Vagina (tissue), 2 donors: ENCODE measurements around the gene USE1.

ENCODE experiments used
- POLR2AphosphoS5 ChIP-seq, 2 donors: sonication (generic); formaldehyde crosslinking; IDR thresholded peaks; one replicate each; pipeline ENCODE4 v1.9.0; 2017; ENCODE audit warnings: antibody characterized with exemption in 2 of 2, mild to moderate bottlenecking in 2 of 2, low read depth in 1 of 2; ENCODE audit not compliant: insufficient read depth in 1 of 2
- TF ChIP-seq, protein P1 (sequence below), 3 experiments: fragments of 450-650 bp in 2 of 3; fragments of 200-600 bp in 1 of 3; sonication (generic) in 1 of 3; IDR thresholded peaks; one replicate each; pipeline ENCODE4 v1.5.1; 2017 to 2019; ENCODE audit warnings: antibody characterized with exemption in 3 of 3, mild to moderate bottlenecking in 2 of 3, moderate library complexity in 2 of 3

DNA sequence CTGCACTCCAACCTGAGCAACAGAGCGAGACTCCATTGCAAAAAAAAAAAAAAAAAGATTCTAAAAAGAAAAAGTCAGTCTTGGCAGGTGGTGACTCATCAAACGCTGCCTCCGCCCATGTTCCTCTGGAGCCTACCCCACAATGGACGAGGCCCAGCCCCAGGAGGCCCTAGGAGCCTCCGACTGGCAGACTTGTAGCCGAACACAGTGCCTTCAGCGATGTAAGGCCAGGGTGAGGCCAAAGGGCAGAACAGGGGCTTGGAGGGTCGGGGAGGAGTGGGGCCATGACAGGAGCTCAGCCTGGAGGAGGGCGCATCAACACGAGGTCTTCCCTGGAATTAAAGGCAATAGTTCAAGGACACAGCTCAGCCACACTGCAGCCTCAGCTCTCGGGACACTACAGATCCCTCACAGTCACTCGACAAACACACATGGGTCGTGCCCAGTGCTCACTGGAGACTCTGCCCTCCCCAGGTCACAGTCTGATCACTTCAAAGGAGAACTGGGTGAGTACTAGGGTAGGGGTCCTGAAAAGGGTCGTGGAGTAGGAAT, 5.1 kb downstream of the USE1 start:
- TF ChIP-seq, protein P1, sequence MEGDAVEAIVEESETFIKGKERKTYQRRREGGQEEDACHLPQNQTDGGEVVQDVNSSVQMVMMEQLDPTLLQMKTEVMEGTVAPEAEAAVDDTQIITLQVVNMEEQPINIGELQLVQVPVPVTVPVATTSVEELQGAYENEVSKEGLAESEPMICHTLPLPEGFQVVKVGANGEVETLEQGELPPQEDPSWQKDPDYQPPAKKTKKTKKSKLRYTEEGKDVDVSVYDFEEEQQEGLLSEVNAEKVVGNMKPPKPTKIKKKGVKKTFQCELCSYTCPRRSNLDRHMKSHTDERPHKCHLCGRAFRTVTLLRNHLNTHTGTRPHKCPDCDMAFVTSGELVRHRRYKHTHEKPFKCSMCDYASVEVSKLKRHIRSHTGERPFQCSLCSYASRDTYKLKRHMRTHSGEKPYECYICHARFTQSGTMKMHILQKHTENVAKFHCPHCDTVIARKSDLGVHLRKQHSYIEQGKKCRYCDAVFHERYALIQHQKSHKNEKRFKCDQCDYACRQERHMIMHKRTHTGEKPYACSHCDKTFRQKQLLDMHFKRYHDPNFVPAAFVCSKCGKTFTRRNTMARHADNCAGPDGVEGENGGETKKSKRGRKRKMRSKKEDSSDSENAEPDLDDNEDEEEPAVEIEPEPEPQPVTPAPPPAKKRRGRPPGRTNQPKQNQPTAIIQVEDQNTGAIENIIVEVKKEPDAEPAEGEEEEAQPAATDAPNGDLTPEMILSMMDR (IDR thresholded peaks at IDR 0.05) = no peak
- TF ChIP-seq POLR2AphosphoS5 (IDR thresholded peaks at IDR 0.05; ENCODE audit: insufficient read depth in 1 of 2, low read depth in 1 of 2) = peak in 1 of 2 donors; percentile 33
